NCI-H1694 (cell line): ENCODE measurements around the gene TEX10.

ENCODE experiments used
- DNase-seq: peaks from one replicate; lab custom pipeline; 2025; lab: John Stamatoyannopoulos, UW

Gene TEX10

GRCh38 chr9:100284247-100284646 is 68.5 kb downstream of the TEX10 start:
- no peak for DNase-seq

- DNase-seq, result no peak
These were observed 70.4 kb downstream of the TEX10 start for GRCh38 chr9:100282388-100282719.

- no peak for DNase-seq
These were observed 70.9 kb downstream of the TEX10 start for GRCh38 chr9:100281676-100282387.

- DNase-seq, result no peak
These were observed 71.7 kb downstream of the TEX10 start for GRCh38 chr9:100281066-100281465.

- DNase-seq, result peak; percentile 2
These were observed 75.4 kb downstream of the TEX10 start for GRCh38 chr9:100277166-100277979.

GRCh38 chr9:100269656-100270055 is 83.1 kb downstream of the TEX10 start:
- DNase-seq, result no peak

GRCh38 chr9:100268271-100268670 is 84.5 kb downstream of the TEX10 start:
- DNase-seq, result no peak

- DNase-seq, result no peak
These were observed 85.5 kb downstream of the TEX10 start for GRCh38 chr9:100267211-100267610.
